Upper lobe of left lung (tissue), 6 donors: ENCODE results near the gene ACVR2B. TPM values are rescaled to one million over a fixed set of nuclear protein-coding genes. Genes with fewer than 3 reads are reported as not detected.

Experiments
- ATAC-seq, 2 donors: fragments of 200-7000 bp; cut with Tn5 transposase; one replicate each; pipeline ENCODE4 v1.9.1; 2022; ENCODE audit warnings: mild to moderate bottlenecking in 2 of 2, moderate library complexity in 2 of 2; ENCODE audit not compliant: low FRiP score in 2 of 2
- DNase-seq, 2 donors: peaks; one replicate each; pipeline ENCODE4 v3.0.0-alpha.2; 2019 to 2020
- H3K27ac ChIP-seq, 4 donors: fragments of 200-600 bp; sonication (generic); one replicate each; pipeline ENCODE4 v1.5.1; 2016 to 2019
- H3K27me3 ChIP-seq, 4 donors: fragments of 200-600 bp; sonication (generic); one replicate each; pipeline ENCODE4 v1.5.1; 2017 to 2019
- H3K36me3 ChIP-seq, 4 donors: fragments of 200-600 bp; sonication (generic); one replicate each; pipeline ENCODE4 v1.5.1; 2016 to 2019
- H3K4me1 ChIP-seq, 4 donors: fragments of 200-600 bp; sonication (generic); one replicate each; pipeline ENCODE4 v1.5.1; 2018 to 2019
- H3K4me3 ChIP-seq, 4 donors: fragments of 200-600 bp; sonication (generic); one replicate each; pipeline ENCODE4 v1.5.1; 2017 to 2019; ENCODE audit warnings: mild to moderate bottlenecking in 2 of 4, moderate library complexity in 1 of 4
- H3K9me3 ChIP-seq, 4 donors: fragments of 200-600 bp; sonication (generic); one replicate each; pipeline ENCODE4 v1.5.1; 2018 to 2019
- EP300 ChIP-seq, 4 donors: sonication (generic); formaldehyde crosslinking; IDR thresholded peaks; one replicate each; pipeline ENCODE4 v1.5.1; 2017; ENCODE audit warnings: antibody characterized with exemption in 4 of 4, control low read depth in 2 of 4
- POLR2A ChIP-seq, 4 donors: fragments of 450-650 bp; IDR thresholded peaks; one replicate each; pipeline ENCODE4 v1.5.1; 2016 to 2017; ENCODE audit warnings: antibody characterized with exemption in 4 of 4, mild to moderate bottlenecking in 2 of 4
- POLR2AphosphoS5 ChIP-seq, 2 donors: sonication (generic); formaldehyde crosslinking; IDR thresholded peaks; one replicate each; pipeline ENCODE4 v1.5.1; 2017; ENCODE audit warnings: antibody characterized with exemption in 2 of 2
- WGBS, 2 donors: methylation state at CpG; one replicate each; pipeline ENCODE4 v1.1.5; 2017 to 2018; 5-methylcytosine and 5-hydroxymethylcytosine counted together
- total RNA-seq, 6 donors: library from RNA; depleted of rRNA in 4 of 6; stranded (reverse); fragments of >200 nt in 4 of 6; gene quantifications; one replicate each; pipeline versions ENCODE4 v1.1.0 to v1.2.1, GENCODE V29; 2016 to 2021
- TF ChIP-seq, protein P1 (sequence below), 6 experiments: fragments of 450-650 bp in 4 of 6; fragments of 200-600 bp in 2 of 6; sonication (generic) in 2 of 6; IDR thresholded peaks; one replicate each; pipeline ENCODE4 v1.5.1; 2016 to 2019; ENCODE audit warnings: antibody characterized with exemption in 6 of 6
- donor health status: DM: no; HTN: no; CAD: no; lungs with moderate emphysema.
- donor health status: DM: no; HTN: yes; CAD: no; lungs with severe emphysema.

Gene ACVR2B
- total RNA-seq, 6 donors from 2014 or later = 4.1 to 9.4 (median 8.0) TPM

DNA sequence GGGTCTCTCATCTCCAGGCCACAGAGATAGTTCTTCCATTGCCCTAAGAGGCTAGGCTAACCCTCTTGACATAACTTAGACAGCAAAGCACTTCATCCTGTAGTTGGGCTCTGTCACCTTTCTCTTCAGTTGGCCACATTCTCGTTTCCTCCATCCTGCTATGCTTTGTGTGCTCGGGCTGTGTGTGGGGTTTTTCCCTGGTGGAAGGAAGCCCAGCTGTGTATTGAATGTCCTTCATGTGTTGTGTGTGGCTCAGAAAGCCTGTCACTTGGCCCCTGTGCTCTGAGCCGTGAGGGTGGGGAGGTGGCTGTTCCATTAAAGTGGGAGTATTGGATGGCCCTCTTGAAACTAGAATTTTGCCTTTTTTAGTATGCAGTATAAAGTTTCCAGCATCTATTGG, 33.6 kb downstream of the ACVR2B start:
- H3K27me3 ChIP-seq = no peaks in the 10 kb centered on the region
- no peaks in the 10 kb centered on the region for H3K4me1 ChIP-seq
- WGBS, 2 donors = 56 to 70% methylated on average over 3 of the region's 3 CpGs
- no peak overlapping the region for H3K4me3 ChIP-seq
- DNase-seq = no peak
- TF ChIP-seq, protein P1, sequence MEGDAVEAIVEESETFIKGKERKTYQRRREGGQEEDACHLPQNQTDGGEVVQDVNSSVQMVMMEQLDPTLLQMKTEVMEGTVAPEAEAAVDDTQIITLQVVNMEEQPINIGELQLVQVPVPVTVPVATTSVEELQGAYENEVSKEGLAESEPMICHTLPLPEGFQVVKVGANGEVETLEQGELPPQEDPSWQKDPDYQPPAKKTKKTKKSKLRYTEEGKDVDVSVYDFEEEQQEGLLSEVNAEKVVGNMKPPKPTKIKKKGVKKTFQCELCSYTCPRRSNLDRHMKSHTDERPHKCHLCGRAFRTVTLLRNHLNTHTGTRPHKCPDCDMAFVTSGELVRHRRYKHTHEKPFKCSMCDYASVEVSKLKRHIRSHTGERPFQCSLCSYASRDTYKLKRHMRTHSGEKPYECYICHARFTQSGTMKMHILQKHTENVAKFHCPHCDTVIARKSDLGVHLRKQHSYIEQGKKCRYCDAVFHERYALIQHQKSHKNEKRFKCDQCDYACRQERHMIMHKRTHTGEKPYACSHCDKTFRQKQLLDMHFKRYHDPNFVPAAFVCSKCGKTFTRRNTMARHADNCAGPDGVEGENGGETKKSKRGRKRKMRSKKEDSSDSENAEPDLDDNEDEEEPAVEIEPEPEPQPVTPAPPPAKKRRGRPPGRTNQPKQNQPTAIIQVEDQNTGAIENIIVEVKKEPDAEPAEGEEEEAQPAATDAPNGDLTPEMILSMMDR (IDR thresholded peaks at IDR 0.05) = no peak
- TF ChIP-seq POLR2A (IDR thresholded peaks at IDR 0.05) (no peak), POLR2AphosphoS5 (IDR thresholded peaks at IDR 0.05) (no peak), EP300 (IDR thresholded peaks at IDR 0.05) (no peak)
- peaks cover 7 to 28% (median 16%) of the 10 kb centered on the region in 4 donors for H3K36me3 ChIP-seq
- no peak overlapping the region for H3K27ac ChIP-seq
- H3K9me3 ChIP-seq = no peaks in the 10 kb centered on the region
- ATAC-seq = no peak

DNA sequence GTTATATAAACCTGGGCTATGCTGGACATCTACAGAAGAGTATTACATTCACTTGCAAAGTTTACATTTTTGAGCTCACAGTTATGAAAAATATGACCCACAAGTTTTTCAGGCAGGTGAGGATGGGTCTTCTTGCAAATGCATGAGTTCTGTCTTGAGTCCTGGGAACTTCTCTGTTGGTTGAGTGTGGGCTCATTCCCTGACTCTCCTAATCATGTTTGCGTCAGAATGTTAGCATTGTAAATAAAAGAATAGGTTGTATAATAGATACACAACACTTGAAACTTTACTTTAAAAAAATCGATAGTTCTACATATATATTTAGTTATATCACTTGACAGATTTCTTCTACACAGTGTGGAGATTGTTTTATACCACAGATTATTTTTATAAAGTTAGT, 35.3 kb downstream of the ACVR2B start:
- Histone ChIP-seq H3K9me3 (no peaks in the 10 kb centered on the region), H3K36me3 (peaks cover 0 to 12% (median 2%) of the 10 kb centered on the region in 4 donors), H3K4me3 (no peak overlapping the region), H3K27ac (no peak overlapping the region), H3K4me1 (no peaks in the 10 kb centered on the region), H3K27me3 (no peaks in the 10 kb centered on the region)
- WGBS, 2 donors = 74 to 86% methylated on average over 2 of the region's 2 CpGs
- TF ChIP-seq POLR2A (IDR thresholded peaks at IDR 0.05) (no peak), EP300 (IDR thresholded peaks at IDR 0.05) (no peak), POLR2AphosphoS5 (IDR thresholded peaks at IDR 0.05) (no peak)
- TF ChIP-seq, protein P1 (IDR thresholded peaks at IDR 0.05) = no peak
- ATAC-seq (no peak), DNase-seq (no peak)

DNA sequence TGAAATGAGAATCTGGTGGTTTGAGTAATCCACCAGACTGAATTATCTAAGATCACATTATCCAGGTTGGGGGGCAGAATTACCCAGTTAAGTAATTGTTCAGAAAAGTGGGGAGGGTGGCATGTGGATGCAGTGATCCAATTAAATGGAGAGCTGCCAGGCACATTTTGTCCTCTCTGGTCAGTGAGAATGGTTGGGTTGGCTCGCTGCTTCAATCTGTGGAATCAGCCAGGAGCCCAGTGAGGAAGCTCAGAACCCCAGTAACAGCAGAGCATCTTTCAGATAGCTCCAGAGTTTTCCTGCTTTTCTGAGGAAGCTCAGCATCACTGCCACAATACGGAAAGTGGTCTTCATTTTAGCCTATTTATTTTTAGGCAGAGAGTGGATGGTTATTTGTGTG, 36.1 kb downstream of the ACVR2B start:
- ATAC-seq (no peak), DNase-seq (no peak)
- Histone ChIP-seq H3K27me3 (no peaks in the 10 kb centered on the region), H3K36me3 (peaks cover 0 to 9% (median 0%) of the 10 kb centered on the region in 4 donors), H3K27ac (no peak overlapping the region), H3K9me3 (no peaks in the 10 kb centered on the region), H3K4me3 (no peak overlapping the region), H3K4me1 (no peaks in the 10 kb centered on the region)
- WGBS, 2 donors = 94 to 100% methylated on average over 2 of the region's 2 CpGs
- TF ChIP-seq POLR2A (IDR thresholded peaks at IDR 0.05) = no peak
- no peak for TF ChIP-seq EP300 (IDR thresholded peaks at IDR 0.05)
- no peak for TF ChIP-seq POLR2AphosphoS5 (IDR thresholded peaks at IDR 0.05)
- TF ChIP-seq, protein P1 (IDR thresholded peaks at IDR 0.05) = no peak

DNA sequence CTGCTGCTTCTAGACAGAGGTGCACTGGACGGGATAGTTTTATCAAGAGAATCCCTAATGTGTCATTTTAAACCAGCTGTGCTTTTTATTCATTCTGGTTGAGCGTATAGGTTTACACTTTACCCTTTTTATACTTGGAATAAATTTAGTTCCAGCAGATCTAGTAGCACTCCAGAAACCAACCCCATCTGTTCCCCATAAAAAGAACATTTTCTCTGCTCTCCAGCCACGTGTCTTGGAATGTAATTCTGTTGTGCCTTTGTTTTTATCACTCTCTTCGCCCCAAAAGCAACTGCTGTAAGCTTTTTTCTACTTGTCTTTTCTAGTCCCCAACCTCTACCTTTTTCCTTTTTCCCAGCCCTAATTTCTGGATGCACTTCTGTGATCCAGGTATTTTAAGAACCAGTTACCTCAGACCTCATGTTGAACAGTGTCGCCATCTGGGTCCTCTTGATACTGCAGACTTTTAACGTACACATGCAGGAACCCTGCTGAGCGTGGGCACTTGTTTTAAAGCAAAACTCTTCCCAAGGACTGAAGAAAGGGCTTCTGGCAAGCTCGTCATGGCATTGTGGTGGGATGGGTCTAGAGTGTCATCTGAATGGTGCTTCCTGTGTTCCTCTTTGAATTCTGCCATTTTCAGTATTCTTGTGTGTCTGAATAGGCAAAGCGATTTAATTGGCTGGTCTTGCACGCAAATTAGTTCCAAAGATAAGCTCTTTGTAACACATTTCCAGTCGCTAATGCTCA, 36.8 kb downstream of the ACVR2B start:
- no peak for DNase-seq
- no peak overlapping the region for H3K4me3 ChIP-seq
- 84 to 90% methylated on average over 11 of the region's 11 CpGs for WGBS, 2 donors
- TF ChIP-seq POLR2A (IDR thresholded peaks at IDR 0.05) = no peak
- no peak for TF ChIP-seq EP300 (IDR thresholded peaks at IDR 0.05)
- peaks cover 0 to 4% (median 0%) of the 10 kb centered on the region in 4 donors for H3K36me3 ChIP-seq
- no peak overlapping the region for H3K27ac ChIP-seq
- no peak for ATAC-seq
- no peaks in the 10 kb centered on the region for H3K9me3 ChIP-seq
- no peaks in the 10 kb centered on the region for H3K4me1 ChIP-seq
- no peaks in the 10 kb centered on the region for H3K27me3 ChIP-seq

DNA sequence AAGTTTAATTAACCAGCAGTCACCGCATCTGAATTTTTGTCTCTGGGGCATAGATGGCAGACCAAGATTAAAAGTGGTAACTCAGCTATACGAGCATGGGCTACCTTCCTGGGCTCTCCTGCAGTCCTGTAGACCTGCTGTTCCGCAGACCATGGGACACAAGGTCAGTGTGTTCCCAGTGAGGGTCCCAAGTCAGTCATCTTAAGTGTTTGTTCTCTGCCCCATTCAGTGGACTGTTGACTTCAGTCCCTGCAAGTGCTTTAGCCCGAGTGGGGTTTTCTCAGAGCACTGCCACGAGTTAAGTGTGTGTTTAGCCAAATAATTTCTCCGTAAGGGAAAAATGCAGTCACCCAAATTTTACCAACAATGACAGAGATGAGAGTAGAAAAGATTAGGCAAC, 37.5 kb downstream of the ACVR2B start:
- DNase-seq (no peak), ATAC-seq (no peak)
- TF ChIP-seq POLR2A (IDR thresholded peaks at IDR 0.05) (no peak), EP300 (IDR thresholded peaks at IDR 0.05) (no peak)
- TF ChIP-seq, protein P1 (IDR thresholded peaks at IDR 0.05) = no peak
- Histone ChIP-seq H3K27ac (no peak overlapping the region), H3K9me3 (no peaks in the 10 kb centered on the region), H3K36me3 (peaks cover 0 to 4% (median 0%) of the 10 kb centered on the region in 4 donors), H3K4me1 (no peaks in the 10 kb centered on the region), H3K4me3 (no peak overlapping the region), H3K27me3 (no peaks in the 10 kb centered on the region)
- 79 to 80% methylated on average over 6 of the region's 6 CpGs for WGBS, 2 donors
